GM19455 (cell line): ENCODE results near the gene GRIP2.

Source experiments
- ATAC-seq: cut with Tn5 transposase; IDR thresholded peaks from one replicate; pipeline ENCODE4 v1.9.1; 2021; ENCODE audit not compliant: unreplicated experiment

The GRIP2 gene

DNA sequence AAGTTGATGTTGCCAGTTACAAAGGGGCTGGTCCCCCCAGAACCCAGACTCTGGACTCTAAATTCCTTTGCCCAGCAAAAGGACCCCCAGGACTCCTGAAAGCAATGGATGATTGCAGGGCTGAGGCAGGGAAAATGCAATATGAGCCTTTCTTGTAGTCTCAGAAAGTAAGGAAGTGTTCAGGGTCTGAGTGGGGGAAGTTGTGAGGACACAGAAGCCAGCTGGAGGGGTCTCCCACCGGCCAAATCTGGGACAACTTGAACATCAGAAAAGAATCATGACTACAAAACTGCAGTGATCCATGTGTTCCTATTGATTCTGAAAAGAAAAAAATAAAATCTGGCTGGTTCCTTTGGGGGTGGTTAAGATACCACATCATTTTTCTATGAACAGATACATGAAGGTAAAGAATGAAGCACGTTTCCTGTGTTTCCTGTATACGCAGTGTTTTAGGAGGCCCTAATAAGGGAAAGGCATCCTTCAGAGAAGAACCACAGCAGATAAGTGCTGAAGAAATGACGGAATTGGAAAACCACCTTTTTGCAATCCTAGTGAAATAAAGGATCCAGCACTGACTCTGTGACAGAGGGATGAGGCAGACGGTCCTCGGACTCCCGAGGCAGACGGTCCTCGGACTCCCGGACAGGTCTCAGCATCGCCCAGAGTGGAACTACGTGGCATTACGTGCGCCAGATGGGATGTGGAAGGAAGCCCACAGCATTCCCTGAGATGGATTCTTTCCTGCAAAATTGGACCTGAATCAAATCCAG, 22.2 kb upstream of the GRIP2 start:
- ATAC-seq = no peak

DNA sequence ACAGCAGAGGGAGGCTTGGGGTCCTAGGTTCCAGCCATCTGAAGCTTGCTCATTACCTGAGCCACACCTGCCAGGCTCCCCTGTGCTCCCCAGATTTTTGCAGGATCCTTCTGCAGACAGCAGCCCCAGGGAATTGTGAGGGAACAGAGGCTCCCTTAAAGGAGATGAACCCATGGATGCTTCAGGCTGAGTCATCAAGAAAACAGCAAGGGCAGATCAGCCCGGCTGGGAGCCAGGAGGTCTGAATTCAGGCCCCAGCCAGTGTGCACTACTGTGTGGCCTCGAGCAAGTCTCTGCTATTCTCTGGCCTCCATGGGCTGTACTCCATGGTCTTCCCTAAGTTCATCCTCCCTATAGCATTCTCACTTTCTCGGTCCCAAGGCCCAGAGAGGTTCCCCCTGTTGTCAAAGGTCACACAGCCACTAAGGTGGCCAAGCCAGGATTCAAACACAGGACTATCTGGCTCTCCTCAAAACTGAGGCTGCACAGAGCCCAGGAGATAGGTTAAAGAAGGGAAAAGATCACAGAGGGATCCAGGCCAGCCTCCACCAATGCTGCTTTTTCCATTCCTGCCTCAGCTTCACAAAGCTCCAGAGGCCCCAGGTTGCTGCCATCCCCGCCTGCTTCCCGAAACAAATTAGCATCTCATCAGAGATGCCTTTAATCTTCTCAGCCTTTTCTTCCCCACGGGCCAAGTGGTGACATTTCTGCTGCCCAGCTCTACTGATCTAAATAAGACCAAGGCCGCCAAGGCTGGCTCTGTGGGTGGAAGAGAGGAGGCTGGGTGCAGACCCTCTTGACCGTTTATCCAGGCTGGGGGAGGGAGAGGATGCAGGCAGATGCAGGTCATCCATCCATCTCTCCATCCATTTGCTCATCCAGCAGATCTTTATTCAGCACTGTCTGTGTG, 21.2 kb upstream of the GRIP2 start:
- no peak for ATAC-seq

DNA sequence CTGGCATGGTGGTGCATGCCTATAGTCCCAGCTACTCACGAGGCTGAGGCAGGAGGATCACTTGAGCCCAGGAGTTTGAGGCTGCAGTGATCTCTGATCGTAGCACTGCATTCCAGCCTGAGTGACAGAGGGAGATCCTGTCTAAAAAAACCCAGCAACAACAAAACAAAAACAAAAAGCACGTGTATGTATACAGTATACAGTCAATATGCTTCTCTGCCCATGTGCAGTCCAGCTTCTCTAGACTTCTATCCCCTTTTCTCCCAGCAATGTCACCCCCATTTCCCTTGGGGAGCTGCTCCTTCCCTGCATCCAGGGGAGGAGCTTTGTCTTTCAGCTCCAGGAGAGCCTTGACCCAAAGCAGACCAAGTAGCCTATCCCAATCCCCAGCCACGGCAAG, 20.0 kb upstream of the GRIP2 start:
- no peak for ATAC-seq

DNA sequence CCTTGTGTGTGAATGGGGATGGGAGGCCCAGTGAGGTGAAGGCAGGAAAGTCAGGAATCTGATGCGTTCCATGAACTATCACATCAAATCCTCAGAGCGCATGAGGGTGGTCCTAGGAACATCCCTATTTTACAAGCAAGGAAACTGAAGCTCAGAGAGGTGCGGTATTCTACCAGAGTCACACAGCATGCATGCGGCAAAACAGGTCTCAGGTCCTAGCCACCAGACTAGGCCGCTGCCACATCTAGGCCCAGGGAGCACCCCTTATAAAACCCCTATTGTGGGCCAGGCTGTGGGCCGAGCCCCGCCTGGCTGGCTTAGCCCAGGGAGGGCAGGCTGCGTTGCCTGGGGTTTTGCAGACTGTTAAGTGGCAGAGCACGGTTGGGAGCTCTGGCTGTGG, 17.9 kb upstream of the GRIP2 start:
- ATAC-seq = no peak

DNA sequence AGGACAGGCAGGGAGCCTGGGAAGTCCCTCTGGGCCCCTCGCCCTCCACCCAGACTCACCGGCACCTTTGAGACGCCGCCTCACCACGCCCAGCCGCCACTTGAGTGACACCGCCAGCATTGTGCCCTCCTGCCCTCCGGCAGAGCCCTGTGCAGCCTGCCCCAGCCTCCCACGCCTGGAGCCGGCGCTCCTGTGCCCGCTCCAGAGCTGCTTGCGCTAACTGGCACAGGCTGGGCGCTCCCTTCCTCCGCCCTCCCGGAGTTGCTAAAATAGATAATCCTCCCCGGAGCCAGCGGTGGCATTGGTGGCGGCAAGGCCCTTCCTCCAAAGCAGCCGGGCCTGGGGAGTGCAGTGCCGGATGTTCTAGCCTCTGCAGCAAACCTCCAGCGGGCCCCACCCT, 15.7 kb upstream of the GRIP2 start:
- no peak for ATAC-seq

DNA sequence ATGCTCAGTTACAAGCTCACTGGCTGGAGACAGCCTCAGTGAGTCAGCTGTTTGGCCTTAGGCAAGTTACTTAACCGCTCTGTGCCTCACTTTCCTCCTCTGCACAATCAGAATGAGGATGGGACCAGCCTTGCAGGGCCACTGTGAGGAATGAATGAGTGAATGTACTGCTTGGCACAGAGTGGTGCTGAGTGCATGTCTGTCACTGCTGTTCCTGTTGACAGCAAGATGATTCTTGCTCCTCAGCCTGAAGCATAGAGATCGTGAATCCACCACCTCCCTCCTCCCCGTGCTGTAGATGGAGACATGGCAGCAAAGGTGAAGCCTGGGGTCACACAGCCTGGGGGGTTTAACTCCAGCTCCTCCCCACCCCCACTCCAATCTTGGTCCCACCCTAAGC, 14.6 kb upstream of the GRIP2 start:
- ATAC-seq = no peak

DNA sequence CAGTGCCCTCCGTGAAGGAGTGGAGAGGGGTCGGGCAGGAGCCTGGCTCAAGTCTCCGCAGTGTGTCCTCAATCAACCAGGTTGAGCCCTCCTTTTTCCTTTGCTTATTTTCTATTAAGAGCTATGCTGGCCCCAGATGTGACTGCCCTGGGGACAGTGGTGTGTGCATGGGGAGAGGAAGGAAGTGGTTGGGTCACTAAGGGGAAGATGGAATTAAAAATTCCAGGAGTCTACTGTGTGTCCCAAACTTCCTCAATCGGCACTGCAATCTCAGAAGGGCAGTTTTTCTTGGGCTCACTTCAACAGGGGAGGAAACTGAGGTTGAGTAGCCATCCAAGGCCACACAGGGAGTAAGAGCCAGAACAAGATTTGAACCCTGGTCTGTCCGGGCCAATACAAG, 13.7 kb upstream of the GRIP2 start:
- no peak for ATAC-seq

DNA sequence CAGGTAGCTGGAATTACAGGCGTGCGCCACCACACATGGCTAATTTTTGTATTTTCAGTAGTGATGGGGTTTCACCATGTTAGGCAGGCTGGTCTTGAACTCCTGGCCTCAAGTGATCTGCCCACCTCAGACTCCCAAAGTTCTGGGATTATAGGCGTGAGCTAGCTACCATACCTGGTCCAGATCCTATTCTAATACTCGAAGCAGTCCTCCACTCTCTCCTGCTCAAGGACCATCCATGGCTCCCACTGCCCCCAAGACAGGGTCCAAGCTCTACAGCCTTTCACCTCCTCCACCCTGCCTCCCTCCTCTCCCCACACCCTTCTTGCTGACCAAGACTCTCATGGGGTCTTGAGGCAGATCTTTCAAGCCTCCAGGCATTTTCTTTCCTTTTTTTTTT, 12.6 kb upstream of the GRIP2 start:
- no peak for ATAC-seq

DNA sequence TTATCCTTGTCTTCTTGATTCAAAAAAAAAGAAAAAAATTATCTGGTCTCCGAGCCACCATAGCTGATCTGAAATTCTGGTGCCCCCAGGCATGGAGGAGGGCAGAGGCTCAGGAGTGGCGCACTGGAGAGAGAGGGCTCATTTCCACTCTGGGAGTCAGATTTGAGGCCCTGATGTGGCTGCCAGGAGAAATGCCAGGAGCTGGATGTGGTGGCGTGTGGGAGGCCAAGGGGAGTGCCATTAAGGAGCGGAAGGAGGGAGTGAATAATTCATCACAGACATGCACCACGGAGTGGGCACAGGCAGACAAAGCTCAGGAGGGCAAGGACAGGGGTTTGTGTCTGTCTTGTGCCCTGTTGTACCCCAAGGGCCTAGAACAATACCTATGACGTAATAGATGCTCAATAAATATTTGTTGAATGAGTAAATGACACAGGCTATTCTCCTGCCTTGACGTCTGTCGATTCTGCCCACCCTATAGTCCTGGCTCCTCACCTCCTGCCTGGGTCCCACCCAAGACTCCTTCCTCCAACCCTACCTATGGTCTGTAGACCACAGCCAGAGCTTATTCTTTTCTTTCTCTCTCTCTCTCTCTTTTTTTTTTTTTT, 12.0 kb upstream of the GRIP2 start:
- no peak for ATAC-seq

DNA sequence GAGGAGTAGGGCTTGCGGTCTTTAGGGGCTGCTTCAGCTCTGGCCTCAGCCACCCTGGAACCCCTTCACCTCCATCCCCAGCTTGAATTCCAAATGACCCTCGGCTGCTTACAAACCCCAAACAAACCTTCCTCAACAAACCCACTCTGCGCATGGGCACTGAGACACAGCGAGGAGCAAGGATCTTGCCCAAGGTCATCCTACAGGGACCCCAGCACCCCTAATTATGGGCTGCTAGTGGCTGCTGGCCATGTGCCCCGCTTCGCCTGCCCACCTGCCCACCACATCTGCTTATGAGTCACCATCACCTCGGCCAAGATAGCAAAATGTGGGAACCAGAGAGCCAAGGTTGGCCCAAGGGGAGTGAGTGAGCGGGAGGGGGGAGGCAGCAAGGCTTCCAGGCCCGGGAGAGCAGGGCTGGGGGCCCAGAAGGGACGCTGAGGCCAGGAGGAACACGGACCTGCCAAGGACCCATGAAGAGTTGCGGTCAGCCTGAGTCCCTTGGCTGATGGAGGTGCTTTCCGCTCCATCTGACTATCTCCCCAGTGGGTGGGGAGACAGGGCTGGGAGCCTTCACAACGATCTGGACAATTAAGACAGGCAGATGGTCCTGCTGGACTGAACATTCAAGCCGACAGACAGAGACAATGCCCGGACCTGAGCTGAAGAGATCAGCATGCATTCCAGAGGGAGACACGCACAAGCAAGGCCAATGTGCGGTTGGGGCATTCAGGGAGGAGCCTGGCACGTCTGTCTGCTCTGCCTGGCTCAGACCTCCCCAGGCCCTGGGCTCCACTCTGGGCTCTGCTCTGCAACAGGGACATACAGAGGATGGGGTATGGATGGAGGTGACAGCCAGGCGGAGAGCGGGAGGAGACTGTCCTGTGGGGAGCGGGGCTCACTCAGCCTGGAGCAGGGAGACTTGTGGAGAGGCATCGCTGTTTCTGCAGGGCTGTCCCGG, 10.8 kb upstream of the GRIP2 start:
- no peak for ATAC-seq

DNA sequence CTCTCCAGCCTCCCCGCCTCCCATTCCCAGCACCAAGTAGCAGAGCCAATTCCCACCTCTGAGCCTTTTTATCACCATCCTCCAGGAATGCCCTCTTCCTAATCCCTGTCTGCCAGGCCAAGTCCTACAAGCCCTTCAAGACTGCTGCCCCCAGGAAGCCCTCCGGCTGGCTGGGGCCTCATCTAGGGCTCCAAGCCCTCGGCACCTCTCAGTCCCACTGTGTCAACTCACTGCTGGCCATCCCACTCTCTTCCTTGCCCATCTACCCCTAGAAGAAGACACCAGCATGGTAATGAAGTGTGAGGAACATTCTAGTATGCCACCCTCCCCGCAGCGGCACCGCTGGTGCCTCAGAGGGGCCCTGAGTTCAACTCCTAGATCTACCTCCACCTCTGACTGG, 10.0 kb upstream of the GRIP2 start:
- no peak for ATAC-seq

DNA sequence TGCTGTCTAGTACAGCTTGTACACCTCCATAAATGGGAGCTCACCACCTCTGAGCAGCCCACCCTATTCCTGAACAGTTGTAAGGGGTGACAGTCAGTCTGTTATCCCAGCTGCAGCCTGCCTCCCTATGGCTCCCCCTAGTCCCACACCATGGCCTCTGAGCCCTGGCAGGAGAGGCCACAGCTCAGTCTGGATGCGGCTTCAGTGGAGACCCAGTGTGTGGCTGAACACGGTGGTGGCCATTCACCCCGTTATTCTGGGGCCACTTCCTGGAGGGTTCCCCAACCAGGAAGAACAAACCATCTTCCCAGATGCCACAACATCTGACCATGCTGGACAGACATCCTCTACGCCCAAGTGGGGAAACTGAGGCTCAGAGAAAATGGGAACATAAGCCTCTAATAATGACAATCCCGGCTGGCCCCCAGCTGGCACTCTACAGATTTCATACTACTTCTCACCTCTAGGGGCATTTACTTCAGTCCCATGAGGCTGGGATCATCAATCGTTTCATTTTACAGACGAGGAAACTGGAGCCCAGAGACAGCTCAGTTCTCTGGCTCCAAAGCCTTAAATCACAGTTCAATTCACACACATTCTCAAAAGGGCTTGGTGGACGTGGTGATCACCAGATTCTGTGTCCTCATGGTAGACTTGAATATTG, 9.2 kb upstream of the GRIP2 start:
- ATAC-seq = no peak

DNA sequence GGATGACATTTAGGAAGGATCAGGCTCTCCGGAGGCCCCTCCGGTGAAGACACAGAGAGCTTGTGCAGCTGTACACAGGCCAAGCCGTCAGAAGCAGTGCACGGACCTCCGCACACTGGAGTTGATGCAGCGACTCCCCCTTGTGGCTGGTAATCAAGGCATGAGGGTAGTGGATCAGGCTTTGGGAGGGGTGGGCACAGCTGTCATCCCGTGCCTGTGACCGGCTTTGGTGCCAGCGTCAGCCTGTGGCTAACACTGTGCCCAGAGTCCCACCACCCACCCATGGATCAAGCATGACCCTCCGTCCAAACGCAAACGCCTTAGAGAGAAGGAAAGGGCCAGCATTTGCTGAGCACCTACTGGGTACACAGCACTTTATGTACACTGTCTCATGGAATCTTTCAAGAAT, 8.2 kb upstream of the GRIP2 start:
- ATAC-seq = no peak

DNA sequence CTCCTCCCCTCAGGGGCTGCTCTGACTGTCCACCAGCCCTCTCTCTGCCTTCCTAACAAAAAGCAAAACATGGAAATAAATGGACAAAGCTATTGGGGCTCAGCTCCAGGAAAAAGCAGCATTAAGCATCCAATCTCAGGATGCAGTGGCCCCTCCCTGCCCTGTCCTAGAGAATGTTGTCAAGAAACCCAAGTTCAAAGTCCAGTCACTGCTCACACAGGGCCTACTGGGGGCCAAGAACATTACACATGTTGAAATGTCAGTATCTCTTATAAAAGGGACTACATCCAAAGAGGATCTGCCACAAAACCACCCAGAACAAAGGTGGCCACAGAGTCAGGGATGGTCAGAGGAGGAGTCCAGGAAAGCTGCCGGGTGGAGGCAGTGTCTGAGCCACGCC, 7.6 kb upstream of the GRIP2 start:
- ATAC-seq = no peak

DNA sequence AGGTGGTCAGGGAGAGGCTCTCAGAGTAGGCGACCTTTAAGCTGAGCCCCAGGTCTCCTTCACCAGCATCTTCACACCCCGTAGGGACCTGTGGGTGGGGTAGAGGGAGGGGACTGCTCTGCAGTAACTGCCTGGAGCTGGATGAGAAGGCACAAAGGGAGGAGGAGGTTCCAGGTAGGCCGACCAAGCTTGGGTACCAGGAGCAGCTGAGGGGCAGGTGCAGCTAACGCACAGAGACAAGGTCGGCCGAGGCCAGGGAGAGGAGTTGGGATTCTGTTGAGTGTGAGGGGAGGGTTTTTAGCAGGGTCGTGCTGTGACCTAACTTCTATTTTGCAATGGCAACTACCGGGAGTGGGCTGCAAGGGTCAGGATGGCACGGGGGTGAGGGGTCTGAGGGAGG, 5.9 kb upstream of the GRIP2 start:
- no peak for ATAC-seq

DNA sequence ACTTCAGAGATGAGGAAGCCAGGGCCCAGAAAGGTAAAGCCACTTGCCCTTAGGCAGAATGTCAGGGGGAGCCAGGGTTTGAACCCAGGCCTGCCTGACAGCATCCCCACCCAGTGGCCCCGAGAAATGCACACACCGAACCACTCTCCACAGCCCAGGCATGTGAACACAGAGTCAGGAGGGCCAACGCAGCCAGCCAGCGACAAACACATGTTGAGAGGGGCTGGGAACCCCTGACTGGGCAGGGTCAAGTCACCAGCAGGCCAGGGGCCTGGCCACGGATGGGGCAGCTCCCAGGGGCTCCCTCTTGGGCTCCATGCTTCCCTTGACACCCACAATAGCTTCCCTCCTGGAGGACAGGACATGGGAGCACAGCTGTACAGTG, 5.1 kb upstream of the GRIP2 start:
- ATAC-seq = no peak

DNA sequence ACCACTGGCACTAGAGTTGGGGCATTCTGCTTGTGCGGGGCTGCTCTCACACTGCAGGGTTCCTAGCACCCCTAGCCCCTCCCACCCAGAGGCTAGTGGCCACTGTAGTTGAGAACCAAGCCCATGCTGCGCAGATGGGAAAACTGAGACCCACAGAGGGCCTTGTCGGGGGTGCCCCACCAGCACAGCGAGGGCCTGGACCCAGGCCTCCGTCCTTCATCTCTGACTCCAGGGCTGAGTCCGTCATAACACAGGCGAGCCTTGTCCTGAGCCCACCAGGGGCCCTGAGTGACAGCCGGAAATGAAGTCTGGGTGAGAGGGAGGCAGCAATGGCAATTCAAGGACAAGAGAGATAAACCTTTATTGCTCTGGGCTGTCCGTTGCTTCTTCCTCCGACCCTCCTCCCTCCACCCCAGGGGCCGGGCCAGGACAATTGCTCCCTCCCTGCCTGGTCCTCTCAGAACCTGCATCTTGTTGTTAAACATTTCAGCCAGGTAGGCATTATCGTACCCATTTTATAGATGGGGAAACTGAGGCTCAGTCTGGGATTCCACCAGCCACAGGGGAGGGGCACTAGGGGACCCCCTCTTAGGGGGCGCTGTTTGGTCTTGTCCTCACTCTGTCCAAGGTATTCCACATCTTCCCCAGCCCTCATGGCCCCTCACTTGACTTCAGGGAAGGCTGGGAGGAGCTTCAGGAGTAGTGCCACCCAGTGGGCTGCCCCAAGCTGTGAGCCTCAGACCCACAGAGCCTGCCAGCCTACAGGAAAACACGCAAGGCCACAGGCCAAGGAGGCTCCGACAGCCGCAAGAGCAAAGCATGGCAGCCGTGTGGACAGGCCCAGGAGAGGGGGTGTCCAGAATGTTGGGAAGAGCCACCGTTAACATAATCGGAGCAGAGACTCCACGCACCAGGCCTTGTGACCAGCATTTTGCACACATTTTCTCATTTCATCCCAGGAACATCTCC, 4.4 kb upstream of the GRIP2 start:
- ATAC-seq = no peak

DNA sequence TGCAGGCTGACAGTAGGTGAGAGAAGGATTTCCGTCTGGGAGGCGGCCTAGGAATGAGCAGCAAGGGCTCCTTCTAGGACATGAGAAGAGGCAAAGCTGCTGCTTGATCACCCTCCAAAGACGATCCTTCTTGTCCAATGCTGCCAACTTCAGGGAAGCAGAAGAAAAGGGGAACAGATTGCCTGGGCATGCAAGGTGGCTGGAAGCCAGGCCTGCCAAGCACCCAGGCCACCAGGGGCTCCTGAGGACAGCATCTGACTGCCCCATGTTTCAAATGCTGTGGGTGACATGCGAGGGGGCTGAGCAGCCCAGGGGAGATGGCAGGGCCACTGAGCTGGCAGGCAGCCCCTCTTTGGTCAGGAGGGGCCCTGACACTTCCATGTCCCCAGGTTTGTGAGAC, 3.3 kb upstream of the GRIP2 start:
- no peak for ATAC-seq

DNA sequence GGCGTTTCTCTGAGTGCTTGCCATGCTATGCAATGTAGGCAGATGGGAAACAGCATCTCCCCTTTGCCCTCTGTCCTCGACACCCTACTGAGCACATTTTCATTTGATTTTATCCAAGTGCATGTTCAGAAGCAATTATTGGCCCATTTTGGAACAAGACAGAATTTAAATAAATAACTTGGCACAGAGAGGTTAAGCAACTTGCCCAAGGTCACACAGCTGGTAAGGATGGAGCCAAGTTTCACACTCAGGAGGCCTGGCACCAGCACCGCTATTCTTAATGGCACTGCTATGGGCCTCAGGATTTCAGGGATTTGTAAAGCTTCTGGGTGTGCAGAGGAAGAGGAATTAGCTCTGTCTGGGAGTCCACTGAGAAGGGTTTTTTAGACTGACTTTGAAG, 2.5 kb upstream of the GRIP2 start:
- no peak for ATAC-seq
